HUES6 (cell line): ENCODE results near the gene FALEC.
A peak's percentile ranks its signal among the peaks of the same experiment; 100 is the strongest.

Source experiments
- H3K27ac ChIP-seq: 2 replicates; pipeline ENCODE4 v1.7.0; 2013; ENCODE audit warnings: low read depth, mild to moderate bottlenecking, low read length, inconsistent platforms
- H3K27me3 ChIP-seq: 2 replicates; pipeline ENCODE4 v1.6.1; 2013; ENCODE audit warnings: low read length; ENCODE audit not compliant: control insufficient read depth, insufficient read depth
- H3K36me3 ChIP-seq: 2 replicates; pipeline ENCODE4 v1.6.1; 2013; ENCODE audit warnings: low read length; ENCODE audit not compliant: control insufficient read depth, insufficient read depth
- H3K4me1 ChIP-seq: 2 replicates; pipeline ENCODE4 v1.6.1; 2013; ENCODE audit warnings: low read length; ENCODE audit not compliant: control insufficient read depth, insufficient read depth
- H3K4me3 ChIP-seq: 2 replicates; pipeline ENCODE4 v1.5.1; 2013; ENCODE audit warnings: low read depth, low read length
- H3K9ac ChIP-seq: one replicate; pipeline ENCODE4 v1.6.1; 2013; ENCODE audit warnings: mild to moderate bottlenecking, low read length
- H3K9me3 ChIP-seq: 2 replicates; pipeline ENCODE4 v1.6.1; 2013; ENCODE audit warnings: low read depth, low read length; ENCODE audit not compliant: control insufficient read depth, insufficient read depth

FALEC gene

DNA sequence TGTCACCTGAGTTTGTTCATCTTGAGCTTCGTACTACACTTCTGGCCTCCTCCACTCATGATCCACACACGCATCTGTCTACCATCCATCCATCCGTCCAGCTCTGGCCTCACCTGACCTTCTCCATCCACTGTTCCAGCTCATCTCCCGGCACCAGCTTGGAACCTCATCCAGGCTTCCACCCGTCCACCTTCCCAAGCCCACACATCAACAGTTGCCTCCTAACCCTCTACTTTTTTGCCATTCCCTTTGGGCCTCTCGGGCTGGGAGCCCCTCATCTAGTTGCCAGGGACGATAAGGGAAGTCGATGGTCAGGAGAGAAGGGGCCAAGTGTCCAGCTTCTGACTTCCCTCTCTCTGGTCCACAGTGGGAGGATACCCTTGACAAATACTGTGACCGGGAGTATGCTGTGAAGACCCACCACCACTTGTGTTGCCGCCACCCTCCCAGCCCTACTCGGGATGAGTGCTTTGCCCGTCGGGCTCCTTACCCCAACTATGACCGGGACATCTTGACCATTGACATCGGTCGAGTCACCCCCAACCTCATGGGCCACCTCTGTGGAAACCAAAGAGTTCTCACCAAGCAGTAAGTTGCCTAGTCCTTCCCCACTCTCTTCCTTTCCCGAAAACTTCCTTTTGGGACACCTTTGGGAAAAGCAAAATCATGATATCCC lies 3.4 kb upstream of the FALEC start:
- no peak overlapping the region for H3K4me3 ChIP-seq
- no peak overlapping the region for H3K27ac ChIP-seq

DNA sequence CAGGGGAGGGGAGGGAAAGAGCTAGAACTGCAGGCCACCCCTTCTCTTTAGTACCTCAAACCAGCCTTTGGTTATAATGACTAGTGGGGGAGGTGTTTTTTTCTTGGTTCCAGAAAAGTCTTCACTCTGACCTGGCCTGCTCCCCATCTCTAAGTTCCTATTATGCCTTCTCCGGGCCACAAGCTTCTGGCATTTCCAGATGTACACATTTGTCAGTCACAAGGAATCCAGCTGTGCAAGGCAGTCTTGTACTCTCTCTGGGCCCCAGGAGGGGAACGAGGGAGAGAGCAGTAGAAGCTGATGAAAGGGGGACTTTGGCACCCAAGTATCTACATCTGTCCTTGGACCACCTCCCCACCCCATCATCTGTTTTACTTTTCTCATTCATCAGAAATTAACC lies 2.7 kb upstream of the FALEC start:
- H3K27me3 ChIP-seq = no peaks in the 10 kb centered on the region
- peaks cover 11% of the 10 kb centered on the region for H3K4me1 ChIP-seq
- no peak overlapping the region for H3K4me3 ChIP-seq
- no peaks in the 10 kb centered on the region for H3K9me3 ChIP-seq
- H3K36me3 ChIP-seq = peaks cover 11% of the 10 kb centered on the region; the same call in 1 of the 2 replicates
- no peak overlapping the region for H3K9ac ChIP-seq
- no peak overlapping the region for H3K27ac ChIP-seq

More for the DNA sequence above, 3.4 kb upstream of the FALEC start:
- H3K4me1 ChIP-seq = peaks cover 16% of the 10 kb centered on the region
- H3K9ac ChIP-seq = no peak overlapping the region
- H3K36me3 ChIP-seq = peaks cover 15% of the 10 kb centered on the region
- no peaks in the 10 kb centered on the region for H3K9me3 ChIP-seq
- no peaks in the 10 kb centered on the region for H3K27me3 ChIP-seq

DNA sequence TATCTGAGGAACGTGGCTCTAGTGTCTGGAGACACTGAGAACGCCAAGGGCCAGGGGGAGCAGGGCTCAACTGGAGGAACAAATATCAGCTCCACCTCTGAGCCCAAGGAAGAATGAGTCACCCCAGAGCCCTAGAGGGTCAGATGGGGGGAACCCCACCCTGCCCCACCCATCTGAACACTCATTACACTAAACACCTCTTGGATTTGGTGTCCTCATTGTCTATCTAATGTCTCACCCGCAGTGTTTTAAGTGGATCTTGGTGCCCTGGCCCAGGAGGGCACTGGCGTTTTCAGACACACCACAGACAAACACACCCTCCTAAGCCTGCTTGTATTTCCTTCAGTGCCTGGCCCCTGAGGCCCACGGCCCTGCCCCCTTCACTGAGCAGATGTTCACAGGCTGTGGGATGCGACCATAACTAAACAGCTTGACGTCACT lies 2.2 kb upstream of the FALEC start:
- H3K36me3 ChIP-seq = peaks cover 8% of the 10 kb centered on the region; the same call in 1 of the 2 replicates
- H3K9ac ChIP-seq = no peak overlapping the region
- H3K9me3 ChIP-seq = no peaks in the 10 kb centered on the region
- H3K4me1 ChIP-seq = peaks cover 6% of the 10 kb centered on the region
- H3K27ac ChIP-seq = no peak overlapping the region
- H3K27me3 ChIP-seq = no peaks in the 10 kb centered on the region
- no peak overlapping the region for H3K4me3 ChIP-seq

DNA sequence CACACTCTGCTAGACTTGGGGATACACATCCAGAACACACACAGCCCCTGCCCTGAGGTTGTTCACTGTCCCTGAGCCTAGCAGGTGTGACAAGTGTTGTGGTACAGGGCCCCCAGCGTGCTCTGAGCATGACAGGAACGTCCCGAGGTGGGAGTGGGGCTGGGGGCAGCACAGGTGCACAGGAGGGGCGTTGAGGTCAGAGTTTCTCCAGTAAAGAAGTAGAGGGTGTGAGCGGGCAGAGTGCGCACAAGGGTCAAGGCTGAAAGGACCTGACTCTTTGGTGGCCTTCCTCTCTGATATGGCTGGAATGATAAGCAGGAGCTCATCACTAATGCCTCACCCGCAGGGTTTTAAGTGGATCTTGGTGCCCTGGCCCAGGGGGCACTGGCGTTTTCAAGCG lies 1.3 kb upstream of the FALEC start:
- Histone ChIP-seq H3K9me3 (no peaks in the 10 kb centered on the region), H3K4me1 (peaks cover 4% of the 10 kb centered on the region), H3K27ac (no peak overlapping the region), H3K27me3 (no peaks in the 10 kb centered on the region), H3K4me3 (0 out of 2 replicates have a peak overlapping the region, but pooled peaks have one; percentile 73), H3K36me3 (peaks cover 8% of the 10 kb centered on the region; the same call in 1 of the 2 replicates), H3K9ac (no peak overlapping the region)

DNA sequence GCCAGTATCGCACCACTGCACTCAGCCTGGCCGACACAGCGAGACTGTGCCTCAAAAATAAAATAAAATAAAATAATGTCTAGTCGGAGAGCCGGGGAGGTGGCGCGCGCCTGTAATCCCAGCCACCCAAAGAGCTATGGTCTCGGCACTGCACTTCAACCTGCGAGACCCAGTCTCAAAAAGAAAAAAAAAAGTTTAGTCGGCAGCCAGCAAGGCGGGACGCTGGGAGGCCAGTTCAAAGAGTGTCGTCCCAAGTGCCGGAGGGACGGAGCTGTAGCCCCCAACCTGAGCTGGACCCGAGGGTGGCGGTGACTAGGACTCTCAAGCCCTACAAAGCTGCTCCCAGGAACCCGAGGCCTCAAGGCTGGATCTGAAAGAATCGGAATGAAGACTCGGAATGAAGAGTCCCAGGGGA lies 632 bp upstream of the FALEC start:
- Histone ChIP-seq H3K27ac (peak overlapping the region; percentile 4; the same call in 1 of the 2 replicates), H3K9ac (peak overlapping the region; percentile 64), H3K27me3 (no peaks in the 10 kb centered on the region), H3K9me3 (no peaks in the 10 kb centered on the region), H3K4me1 (peaks cover 4% of the 10 kb centered on the region), H3K36me3 (peaks cover 8% of the 10 kb centered on the region; the same call in 1 of the 2 replicates), H3K4me3 (peak overlapping the region; percentile 73)

DNA sequence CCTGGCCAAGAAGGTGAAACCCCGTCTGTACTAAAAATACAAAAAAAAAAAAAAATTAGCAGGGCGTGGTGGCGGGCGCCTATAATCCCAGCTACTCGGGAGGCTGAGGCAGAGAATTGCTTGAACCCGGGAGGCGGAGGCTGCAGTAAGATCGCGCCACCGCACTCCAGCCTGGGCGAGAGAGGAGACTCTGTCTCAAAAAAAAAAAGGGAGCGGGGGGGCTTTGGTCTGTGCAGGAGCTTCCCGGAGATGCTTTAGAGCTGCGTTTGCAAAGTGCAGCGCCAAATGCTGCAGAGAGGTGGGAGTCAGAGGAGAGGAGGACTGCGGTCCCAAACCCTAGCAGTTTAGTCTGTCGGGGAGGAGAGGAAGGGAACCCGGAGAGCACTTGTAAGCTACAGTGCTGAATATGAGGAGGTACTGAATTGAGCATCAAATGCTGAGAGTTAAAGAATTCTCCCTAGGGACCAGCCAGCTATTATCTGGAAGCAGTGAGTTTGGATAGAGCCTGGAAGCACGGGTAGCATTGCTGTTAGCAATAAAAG lies 569 bp downstream of the FALEC start:
- no peaks in the 10 kb centered on the region for H3K9me3 ChIP-seq
- H3K36me3 ChIP-seq = peaks cover 8% of the 10 kb centered on the region; the same call in 1 of the 2 replicates
- peak overlapping the region; percentile 65 for H3K9ac ChIP-seq
- H3K27ac ChIP-seq = no peak overlapping the region
- peak overlapping the region; percentile 73 for H3K4me3 ChIP-seq
- peaks cover 4% of the 10 kb centered on the region for H3K4me1 ChIP-seq
- no peaks in the 10 kb centered on the region for H3K27me3 ChIP-seq

DNA sequence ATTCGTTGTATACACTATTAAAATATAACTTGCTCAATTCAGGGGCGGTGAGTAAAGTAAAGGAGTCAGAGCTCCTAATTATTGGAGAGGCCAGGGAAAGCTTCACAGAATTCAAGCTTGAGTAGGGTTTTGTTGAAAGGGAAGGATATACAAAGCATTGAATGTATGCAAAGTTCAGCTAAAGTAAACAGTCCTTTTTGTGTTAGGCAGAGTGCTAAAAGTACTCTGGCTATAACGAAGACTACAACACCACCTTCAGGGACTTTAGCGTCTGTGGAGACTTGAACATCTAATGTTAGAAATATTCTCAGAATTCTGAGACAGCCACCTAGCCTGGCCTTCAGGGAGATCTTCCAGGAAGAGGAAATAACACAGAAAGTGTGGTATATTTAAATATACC lies 1.1 kb downstream of the FALEC start:
- Histone ChIP-seq H3K27ac (no peak overlapping the region), H3K4me1 (peaks cover 4% of the 10 kb centered on the region), H3K9me3 (no peaks in the 10 kb centered on the region), H3K4me3 (peak overlapping the region; percentile 73), H3K27me3 (no peaks in the 10 kb centered on the region), H3K36me3 (peaks cover 6% of the 10 kb centered on the region; the same call in 1 of the 2 replicates), H3K9ac (peak overlapping the region; percentile 65)

DNA sequence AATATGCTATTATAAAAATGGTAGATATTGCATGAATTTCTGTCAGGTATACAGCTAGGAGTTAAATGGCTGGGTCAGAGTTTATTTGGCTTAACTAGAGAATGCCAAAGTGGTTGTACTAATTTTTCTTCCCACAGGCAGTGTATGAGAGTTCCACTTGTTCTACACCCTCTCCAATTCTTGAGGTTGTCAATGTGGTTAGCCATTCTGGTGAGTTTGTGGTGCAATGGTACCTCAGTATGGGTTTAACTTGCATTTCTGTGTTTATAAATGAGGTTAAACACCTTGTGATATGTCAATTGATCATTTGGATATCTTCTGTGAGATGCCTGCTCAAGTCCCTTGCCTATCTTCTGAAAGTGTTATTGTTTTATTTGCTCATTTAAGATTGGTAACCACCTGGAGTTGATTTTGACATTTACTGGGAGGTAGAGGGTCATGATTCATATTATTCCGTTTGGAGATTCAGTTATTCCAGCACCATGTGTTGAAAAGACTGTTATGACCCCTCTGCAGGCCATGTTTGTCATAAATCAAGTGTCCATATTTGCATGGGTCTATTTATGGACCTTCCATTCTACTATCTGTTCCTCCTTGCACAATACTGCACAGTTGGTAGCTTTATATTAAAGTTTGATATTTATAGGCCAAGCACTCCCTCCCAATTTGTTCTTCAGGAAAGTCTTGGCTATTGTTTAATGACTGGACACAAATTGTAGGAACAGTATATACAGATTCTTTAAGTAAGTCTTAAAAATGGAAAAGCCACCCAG lies 5.8 kb downstream of the FALEC start:
- Histone ChIP-seq H3K9ac (no peak overlapping the region), H3K4me3 (no peak overlapping the region), H3K27ac (no peak overlapping the region), H3K4me1 (peaks cover 3% of the 10 kb centered on the region), H3K27me3 (no peaks in the 10 kb centered on the region), H3K9me3 (no peaks in the 10 kb centered on the region), H3K36me3 (no peaks in the 10 kb centered on the region)

DNA sequence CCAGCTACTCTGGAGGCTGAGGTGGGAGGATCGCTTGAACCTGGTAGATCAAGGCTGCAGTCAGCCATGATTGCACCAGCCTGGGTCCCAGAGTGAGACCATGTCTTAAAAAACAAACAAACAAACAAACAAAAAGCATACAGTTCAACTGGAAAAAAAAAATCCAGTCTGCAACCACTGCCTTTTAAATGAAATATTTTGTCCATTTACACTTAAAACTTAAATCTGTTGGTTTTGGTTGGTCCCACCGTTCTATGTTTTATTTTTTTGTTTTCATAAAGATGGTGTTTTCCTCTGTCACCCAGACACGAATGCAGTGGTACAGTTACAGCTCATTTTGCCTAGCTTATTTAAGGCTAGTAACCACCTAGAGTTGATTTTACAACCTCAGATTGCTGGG lies 9.8 kb downstream of the FALEC start:
- Histone ChIP-seq H3K4me3 (no peak overlapping the region), H3K9me3 (no peaks in the 10 kb centered on the region), H3K9ac (no peak overlapping the region), H3K36me3 (no peaks in the 10 kb centered on the region), H3K4me1 (no peaks in the 10 kb centered on the region), H3K27me3 (no peaks in the 10 kb centered on the region), H3K27ac (no peak overlapping the region)

DNA sequence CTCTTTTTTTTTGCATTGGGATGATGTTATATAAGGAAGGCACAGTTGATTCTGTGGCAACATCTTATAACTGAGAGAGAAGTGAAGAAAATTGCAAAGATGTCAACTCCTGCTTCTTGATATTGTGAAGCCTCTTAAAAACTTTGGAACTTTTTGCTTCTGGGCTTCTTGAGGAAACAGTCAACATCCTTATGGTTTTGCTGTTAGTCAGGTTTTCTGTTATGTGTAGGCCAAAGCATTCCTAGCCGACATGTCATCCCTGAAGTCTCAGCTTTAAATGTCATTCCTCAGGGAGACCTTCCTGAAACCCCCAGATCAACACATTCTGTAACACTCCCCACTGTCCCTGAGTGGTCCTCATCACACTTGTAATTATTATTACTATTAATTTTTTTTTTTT lies 12.6 kb downstream of the FALEC start:
- no peaks in the 10 kb centered on the region for H3K36me3 ChIP-seq
- no peaks in the 10 kb centered on the region for H3K9me3 ChIP-seq
- H3K4me1 ChIP-seq = no peaks in the 10 kb centered on the region
- H3K27ac ChIP-seq = no peak overlapping the region
- no peak overlapping the region for H3K4me3 ChIP-seq
- H3K27me3 ChIP-seq = no peaks in the 10 kb centered on the region
- H3K9ac ChIP-seq = no peak overlapping the region

DNA sequence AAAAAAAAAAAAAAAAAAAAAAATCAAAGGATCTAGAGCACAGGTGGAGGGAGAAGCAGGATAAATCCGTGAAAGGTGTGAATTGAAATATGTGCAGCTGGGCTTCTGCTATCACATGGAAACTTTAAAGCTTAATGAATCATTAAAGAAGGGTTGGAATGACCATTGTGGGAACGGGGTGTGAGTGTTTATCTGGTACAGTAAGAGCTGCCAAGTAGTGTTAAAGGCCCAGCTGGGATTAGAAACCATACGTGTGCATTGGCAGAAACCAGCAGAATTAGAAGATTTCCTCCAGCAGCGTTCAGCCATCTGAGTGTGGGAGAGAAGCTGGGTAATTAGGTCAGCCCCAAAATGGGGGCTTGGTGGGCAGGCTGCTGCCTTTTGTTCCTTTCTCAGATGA lies 13.5 kb downstream of the FALEC start:
- Histone ChIP-seq H3K9me3 (no peaks in the 10 kb centered on the region), H3K4me3 (no peak overlapping the region), H3K27me3 (no peaks in the 10 kb centered on the region), H3K27ac (no peak overlapping the region), H3K4me1 (no peaks in the 10 kb centered on the region), H3K9ac (no peak overlapping the region), H3K36me3 (no peaks in the 10 kb centered on the region)
